HG03159 (cell line): Measurements from ENCODE around the gene SKIC8.
"Not testable (repeated sequence)": the region's sequence is repeated elsewhere in the genome, so short reads cannot be mapped to it uniquely, and the experiment has no call there.

Experiments
- ATAC-seq: cut with Tn5 transposase; IDR thresholded peaks from one replicate; pipeline ENCODE4 v1.9.1; 2021; ENCODE audit warnings: mild to moderate bottlenecking, moderate library complexity; ENCODE audit not compliant: unreplicated experiment

SKIC8 gene

DNA sequence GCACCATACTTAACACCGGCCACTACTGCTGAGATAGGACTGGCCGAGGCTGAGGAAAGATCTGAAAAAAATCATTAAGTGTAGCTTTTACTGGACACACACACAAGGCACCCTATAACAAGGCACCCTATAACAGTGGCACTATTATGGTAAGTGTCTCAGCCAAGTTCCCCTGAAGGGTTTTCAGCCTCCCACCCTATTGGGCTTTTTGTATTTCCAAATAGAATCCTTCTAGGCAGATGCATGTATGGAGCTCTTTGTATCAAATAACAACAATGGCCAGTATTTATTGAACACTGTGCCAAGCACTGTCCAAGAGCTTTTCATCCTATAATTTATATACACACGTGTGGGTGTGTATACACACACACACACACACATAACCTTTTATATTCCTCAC, 41.7 kb downstream of the SKIC8 start:
- ATAC-seq: no peak

DNA sequence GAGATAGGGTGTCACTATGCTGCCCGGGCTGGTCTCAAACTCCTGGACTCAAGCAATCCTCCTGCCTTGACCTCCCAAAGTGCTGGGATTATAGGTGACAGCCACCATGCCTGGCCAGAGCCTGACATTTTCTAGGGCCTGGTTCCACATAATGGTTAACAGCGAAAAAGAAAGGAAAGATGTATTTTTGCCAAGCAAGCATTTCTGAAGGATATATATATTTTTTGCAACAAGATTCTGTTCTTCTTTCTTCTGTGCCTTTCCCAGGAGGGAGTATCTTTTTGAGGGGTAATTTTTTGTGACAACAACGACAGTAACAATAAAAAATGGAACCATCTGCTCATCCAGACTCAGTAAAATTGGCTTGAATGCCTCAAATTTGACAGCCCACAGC, 43.4 kb downstream of the SKIC8 start:
- ATAC-seq: no peak

- no peak for ATAC-seq
Measured at GRCh38 chr15:78255421-78256043, 43.9 kb downstream of the SKIC8 start.

GRCh38 chr15:78251136-78251535, 48.3 kb downstream of the SKIC8 start:
- ATAC-seq: no peak

DNA sequence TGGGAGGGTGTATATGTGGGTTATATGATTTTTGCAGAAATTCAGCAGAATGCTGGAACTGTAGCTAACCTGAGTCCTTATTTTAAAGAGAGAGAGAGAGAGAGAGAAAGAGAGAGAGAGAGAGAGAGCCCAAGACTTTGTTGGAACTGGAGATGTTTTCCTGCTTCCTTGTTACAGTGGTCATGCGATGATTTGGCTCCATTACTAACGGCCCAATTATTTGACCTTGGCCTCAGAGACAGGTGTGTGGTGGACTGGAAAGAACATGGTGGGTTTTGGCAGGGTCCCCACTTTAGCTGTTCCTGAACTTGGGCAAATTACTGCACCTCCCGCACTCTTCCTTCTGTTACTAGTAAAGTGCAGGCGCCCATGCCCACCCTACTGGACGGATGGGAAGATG, 50.3 kb downstream of the SKIC8 start:
- no peak for ATAC-seq

DNA sequence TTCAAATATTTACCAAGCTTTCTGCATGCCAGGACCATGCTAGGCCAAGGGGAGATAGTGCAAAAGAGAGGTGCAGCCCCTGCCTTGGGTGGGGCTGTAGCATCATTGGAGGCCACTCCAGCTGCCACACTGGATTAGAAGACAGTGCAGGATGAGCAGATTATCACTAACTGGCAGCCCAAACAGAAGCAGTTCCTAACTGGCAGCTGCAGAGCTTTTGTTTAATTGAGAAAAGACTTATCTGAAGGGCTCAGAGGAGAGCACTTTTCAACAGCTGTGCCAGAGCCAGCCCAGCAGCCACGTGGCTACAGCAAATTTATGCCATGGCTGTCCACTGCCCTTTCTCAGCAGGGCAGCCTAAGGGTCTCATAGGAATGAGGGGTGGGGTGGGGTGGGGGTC, 51.5 kb downstream of the SKIC8 start:
- ATAC-seq: no peak

DNA sequence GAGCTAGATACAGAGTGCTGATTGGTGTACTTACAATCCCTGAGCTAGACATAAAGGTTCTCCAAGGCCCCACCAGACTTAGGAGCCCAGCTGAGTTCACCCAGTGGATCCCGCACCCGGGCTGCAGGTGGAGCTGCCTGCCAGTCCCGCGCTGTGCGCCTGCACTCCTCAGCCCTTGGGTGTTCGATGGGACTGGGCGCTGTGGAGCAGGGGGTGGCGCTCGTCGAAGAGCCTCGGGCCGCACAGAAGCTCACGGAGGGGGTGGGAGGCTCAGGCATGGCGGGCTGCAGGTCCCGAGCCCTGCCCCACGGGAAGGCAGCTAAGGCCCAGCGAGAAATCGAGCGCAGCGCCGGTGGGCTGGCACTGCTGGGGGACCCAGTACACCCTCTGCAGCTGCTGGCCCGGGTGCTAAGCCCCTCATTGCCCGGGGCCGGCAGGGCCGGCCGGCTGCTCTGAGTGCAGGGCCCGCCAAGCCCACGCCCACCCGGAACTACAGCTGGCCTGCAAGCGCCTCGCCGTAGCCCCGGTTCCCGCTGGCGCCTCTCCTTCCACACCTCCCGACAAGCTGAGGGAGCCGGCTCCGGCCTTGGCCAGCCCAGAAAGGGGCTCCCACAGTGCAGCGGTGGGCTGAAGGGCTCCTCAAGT, 53.3 kb downstream of the SKIC8 start:
- not testable (repeated sequence) for ATAC-seq

DNA sequence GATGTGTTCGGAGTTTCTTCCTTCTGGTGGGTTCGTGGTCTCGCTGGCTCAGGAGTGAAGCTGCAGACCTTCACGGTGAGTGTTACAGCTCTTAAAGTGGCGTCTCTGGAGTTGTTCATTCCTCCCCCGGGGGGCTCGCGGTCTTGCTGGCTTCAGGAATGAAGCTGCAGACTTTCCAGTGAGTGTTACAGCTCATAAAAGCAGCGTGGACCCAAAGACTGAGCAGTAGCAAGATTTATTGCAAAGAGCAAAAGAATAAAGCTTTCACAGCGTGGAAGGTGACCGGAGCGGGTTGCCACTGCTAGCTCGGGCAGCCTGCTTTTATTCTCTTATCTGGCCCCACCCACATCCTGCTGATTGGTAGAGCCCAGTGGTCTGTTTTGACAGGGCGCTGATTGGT, 54.0 kb downstream of the SKIC8 start:
- ATAC-seq: not testable (repeated sequence)

DNA sequence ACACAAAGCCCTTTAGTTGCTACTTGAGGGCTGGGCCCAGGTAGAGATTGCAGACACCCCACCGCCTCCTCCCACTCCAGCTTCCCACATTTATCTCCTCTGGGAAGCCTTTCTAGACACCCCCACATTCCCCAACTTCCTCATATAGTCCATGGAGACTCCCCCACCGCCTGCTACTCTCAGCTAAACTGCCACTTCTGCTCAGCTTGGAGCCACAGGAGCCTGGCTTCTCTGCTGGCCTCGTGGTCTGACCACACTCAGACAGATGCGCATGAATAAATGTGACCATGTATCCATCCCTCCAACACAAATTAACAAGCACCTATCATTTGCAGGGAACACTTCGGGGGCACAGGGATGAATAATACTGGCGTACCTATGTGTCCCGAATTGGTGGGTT, 54.5 kb downstream of the SKIC8 start:
- no peak for ATAC-seq

GRCh38 chr15:78244101-78244500, 55.3 kb downstream of the SKIC8 start:
- no peak for ATAC-seq

GRCh38 chr15:78243491-78243941, 55.9 kb downstream of the SKIC8 start:
- no peak for ATAC-seq

- no peak for ATAC-seq
Measured at GRCh38 chr15:78243058-78243457, 56.4 kb downstream of the SKIC8 start.

DNA sequence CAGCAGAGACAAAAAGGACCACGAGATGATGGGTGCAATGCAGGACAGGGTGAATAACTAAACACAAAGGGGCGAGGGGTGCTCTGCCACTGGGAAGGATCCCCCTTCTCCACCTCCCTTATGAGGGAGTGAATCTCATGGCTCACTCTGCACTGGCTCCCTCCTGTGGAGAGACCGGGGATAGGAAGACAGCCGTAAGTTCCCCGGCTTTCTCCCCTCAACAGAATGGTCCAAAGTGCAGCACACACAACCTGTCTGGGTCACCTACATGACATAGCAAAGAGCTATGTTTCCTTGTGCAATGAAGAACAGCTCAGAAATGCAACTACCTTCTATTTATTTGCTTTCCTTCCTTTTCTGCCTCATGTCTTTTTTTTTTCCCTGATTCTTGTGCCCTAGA, 57.3 kb downstream of the SKIC8 start:
- no peak for ATAC-seq

GRCh38 chr15:78241017-78241416, 58.4 kb downstream of the SKIC8 start:
- ATAC-seq: no peak

- no peak for ATAC-seq
Measured at GRCh38 chr15:78239811-78240210, 59.6 kb downstream of the SKIC8 start.

GRCh38 chr15:78237146-78237545, 62.3 kb downstream of the SKIC8 start:
- ATAC-seq: no peak

GRCh38 chr15:78236491-78236890, 62.9 kb downstream of the SKIC8 start:
- ATAC-seq: no peak

DNA sequence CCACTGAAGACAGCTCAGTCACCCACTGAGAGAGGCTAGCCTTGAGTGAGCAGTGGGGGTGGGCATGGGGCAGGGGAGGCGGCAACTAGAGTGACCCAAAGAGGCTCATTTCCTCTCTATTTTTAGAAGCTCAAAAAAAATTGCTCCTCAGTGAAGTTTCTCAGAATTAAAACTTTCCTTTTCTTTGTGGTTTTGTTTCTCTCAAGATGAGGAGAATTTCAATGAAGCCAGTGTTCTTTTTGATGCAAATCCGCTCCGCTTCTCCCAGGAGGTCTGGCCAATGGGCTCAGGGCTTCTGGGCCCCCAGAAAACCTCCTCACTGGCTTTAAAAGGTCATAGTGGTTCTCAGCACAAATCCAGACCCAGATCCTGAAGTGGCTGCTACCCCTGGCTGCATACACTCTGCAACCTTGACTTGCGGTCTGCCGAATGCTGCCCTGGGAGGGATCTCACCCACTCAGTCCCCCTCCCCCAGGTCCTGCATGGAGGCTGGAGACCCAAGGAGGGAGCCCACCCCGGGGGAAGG, 64.8 kb downstream of the SKIC8 start, which contains the start of gene ACSBG1:
ACSBG1 (minus strand) TSS at position 51 of the 526 bp plus-strand sequence. CDS start 64 bp downstream, outside the sequence.
- no peak for ATAC-seq

DNA sequence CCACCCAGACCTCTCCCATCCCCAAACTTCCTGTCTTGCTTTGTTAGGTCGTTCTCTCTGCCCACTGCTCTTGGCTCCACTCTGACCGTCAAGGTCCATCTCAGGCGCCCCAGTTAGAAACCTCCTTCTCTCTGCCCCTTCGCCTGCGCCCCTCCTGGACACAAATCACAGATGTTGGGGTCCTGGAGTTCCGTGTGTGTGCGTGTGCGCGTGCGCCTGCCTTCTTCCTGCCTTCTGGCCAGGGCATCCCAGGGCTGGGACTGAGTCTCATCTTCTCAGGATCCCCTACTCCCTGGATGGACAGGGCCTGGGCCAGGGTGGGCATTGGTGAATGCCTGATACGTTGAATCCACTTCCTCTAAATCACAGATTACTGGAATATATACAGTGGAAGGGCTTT, 65.9 kb downstream of the SKIC8 start:
- no peak for ATAC-seq
